ENCODE measurements around the gene RAB31. TPM values are rescaled to one million over a fixed set of nuclear protein-coding genes. Genes with fewer than 3 reads are reported as not detected.

Gene RAB31
- total and polyA plus RNA-seq, 11 donors = 3.2 to 67.7 (median 12.8) TPM

DNA sequence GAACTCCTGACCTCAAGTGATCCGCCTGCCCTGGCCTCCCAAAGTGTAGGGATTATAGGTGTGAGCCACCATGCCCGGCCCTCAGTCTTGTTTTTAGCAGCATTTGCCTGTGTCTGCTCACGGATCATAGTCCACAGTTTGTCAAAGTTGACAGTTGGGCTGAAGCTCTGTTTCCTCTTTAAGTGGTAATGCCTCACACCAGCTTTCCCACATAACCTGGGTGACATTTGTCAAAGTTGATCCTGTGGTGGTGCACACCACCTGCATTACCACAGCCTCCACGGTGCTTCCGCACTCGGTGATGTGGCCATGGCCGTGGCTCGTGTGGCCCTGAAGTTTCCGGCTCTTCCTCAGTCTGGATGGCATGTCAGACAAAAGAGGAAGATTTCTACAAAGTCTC lies 27.1 kb downstream of the RAB31 start:
- Histone ChIP-seq H3K4me3 (no peak overlapping the region), H3K4me1 (peaks cover 0 to 11% (median 0%) of the 10 kb centered on the region in 12 donors), H3K36me3 (peaks cover 0 to 24% (median 0%) of the 10 kb centered on the region in 9 donors), H3K27me3 (no peaks in the 10 kb centered on the region), H3K9me3 (no peaks in the 10 kb centered on the region), H3K27ac (no peak overlapping the region)
- 81 to 97% (median 91%) methylated on average over 9 of the region's 9 CpGs for WGBS, 4 donors
- ATAC-seq (peak in 1 of 4 donors; percentile 36), DNase-seq (no peak)
- intact Hi-C loops (cut with DNase I) = no loop called here
- no peak for TF ChIP-seq POLR2A (IDR thresholded peaks at IDR 0.05)
- TF ChIP-seq, protein P1, sequence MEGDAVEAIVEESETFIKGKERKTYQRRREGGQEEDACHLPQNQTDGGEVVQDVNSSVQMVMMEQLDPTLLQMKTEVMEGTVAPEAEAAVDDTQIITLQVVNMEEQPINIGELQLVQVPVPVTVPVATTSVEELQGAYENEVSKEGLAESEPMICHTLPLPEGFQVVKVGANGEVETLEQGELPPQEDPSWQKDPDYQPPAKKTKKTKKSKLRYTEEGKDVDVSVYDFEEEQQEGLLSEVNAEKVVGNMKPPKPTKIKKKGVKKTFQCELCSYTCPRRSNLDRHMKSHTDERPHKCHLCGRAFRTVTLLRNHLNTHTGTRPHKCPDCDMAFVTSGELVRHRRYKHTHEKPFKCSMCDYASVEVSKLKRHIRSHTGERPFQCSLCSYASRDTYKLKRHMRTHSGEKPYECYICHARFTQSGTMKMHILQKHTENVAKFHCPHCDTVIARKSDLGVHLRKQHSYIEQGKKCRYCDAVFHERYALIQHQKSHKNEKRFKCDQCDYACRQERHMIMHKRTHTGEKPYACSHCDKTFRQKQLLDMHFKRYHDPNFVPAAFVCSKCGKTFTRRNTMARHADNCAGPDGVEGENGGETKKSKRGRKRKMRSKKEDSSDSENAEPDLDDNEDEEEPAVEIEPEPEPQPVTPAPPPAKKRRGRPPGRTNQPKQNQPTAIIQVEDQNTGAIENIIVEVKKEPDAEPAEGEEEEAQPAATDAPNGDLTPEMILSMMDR (IDR thresholded peaks at IDR 0.05) = no peak

DNA sequence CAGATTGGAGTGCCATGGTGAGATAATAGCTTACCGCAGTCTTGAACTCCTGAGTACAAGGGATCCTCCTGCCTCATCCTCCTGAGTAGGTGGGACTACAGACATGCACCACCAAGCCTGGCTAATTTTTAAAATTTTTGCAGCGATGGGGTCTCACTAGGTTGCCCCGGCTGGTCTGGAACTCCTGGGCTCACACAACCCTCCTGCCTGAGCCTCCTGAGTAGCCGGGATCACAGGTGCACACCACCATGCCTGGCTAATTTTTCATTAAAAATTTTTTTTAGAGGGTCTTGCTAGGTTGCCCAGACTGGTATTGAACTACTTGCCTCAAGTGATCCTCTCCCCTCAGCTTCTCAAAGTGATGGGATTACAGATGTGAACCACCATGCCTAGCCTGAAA lies 27.8 kb downstream of the RAB31 start:
- intact Hi-C loops (cut with DNase I) = no loop called here
- ATAC-seq (no peak), DNase-seq (no peak)
- no peaks in the 10 kb centered on the region for H3K27me3 ChIP-seq
- H3K4me1 ChIP-seq = peaks cover 0 to 17% (median 0%) of the 10 kb centered on the region in 12 donors
- H3K27ac ChIP-seq = no peak overlapping the region
- peaks cover 0 to 24% (median 0%) of the 10 kb centered on the region in 9 donors for H3K36me3 ChIP-seq
- TF ChIP-seq POLR2A (IDR thresholded peaks at IDR 0.05) = no peak
- TF ChIP-seq, protein P1 (IDR thresholded peaks at IDR 0.05) = no peak
- H3K9me3 ChIP-seq = no peaks in the 10 kb centered on the region
- WGBS, 4 donors = 69 to 73% (median 73%) methylated on average over 4 of the region's 4 CpGs
- H3K4me3 ChIP-seq = no peak overlapping the region

DNA sequence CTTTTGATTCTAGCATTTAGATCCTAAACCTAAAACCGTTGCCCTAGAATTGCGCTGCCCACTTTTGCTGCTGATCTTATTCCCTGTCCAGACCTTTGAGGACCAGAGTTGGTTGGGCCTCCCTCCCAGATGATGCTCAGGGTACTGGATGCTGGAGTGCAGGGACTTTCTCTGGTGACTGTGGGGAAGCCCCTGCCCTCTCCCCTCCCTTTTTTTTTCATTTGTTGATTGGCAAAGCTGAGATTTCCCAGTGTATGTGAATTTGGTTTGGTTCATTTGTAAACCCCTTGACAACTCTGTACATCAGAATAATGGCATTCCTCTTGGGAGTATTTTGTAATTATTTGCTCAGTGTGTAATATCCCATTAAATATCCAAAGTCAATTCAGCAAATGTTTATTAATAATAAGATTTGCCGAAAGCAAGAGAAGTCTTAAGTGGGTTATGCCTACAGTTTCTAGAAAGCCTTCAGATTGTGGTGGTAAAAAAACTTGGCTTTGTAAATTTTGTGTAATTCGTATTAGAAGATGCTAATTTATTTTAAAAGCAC lies 28.3 kb downstream of the RAB31 start:
- Histone ChIP-seq H3K4me3 (no peak overlapping the region), H3K27me3 (no peaks in the 10 kb centered on the region), H3K4me1 (peaks cover 0 to 22% (median 0%) of the 10 kb centered on the region in 12 donors), H3K36me3 (peaks cover 0 to 24% (median 0%) of the 10 kb centered on the region in 9 donors), H3K27ac (no peak overlapping the region), H3K9me3 (no peaks in the 10 kb centered on the region)
- 48 to 50% (median 48%) methylated on average over 4 of the region's 4 CpGs for WGBS, 4 donors
- intact Hi-C loops (cut with DNase I) = no loop called here
- ATAC-seq (no peak), DNase-seq (no peak)
- TF ChIP-seq POLR2A (IDR thresholded peaks at IDR 0.05) = no peak
- TF ChIP-seq, protein P1 (IDR thresholded peaks at IDR 0.05) = no peak

DNA sequence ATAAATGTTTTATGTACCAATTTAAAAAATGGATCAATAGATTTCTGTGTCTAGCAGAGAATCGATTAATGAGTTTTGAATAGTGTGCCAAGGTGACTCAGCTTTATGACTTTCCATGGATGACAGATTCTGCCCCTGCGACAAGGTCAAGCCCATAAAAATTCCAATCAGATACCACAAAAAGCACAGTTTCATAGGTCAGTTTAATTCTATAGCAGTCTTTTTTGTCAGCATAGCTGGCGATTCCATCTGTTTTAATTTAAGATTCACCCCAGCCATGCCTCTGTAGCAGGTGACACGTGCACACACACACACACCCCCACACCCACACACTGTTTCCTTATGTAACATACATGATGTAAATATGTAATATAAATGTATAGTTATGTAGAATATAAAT lies 28.9 kb downstream of the RAB31 start:
- WGBS, 4 donors = 85 to 90% (median 88%) methylated on average over 4 of the region's 4 CpGs
- Histone ChIP-seq H3K27ac (no peak overlapping the region), H3K27me3 (no peaks in the 10 kb centered on the region), H3K4me3 (no peak overlapping the region), H3K36me3 (peaks cover 0 to 22% (median 0%) of the 10 kb centered on the region in 9 donors), H3K9me3 (no peaks in the 10 kb centered on the region), H3K4me1 (peaks cover 0 to 28% (median 4%) of the 10 kb centered on the region in 12 donors)
- intact Hi-C loops (cut with DNase I) = no loop called here
- DNase-seq = no peak
- no peak for ATAC-seq
- no peak for TF ChIP-seq POLR2A (IDR thresholded peaks at IDR 0.05)
- TF ChIP-seq, protein P1 (IDR thresholded peaks at IDR 0.05) = no peak
